Calu3 (cell line): ENCODE measurements around the gene FAM174C. TPM values are rescaled to one million over a fixed set of nuclear protein-coding genes. Genes with fewer than 3 reads are reported as not detected.

Experiments
- BruUV-seq: library from RNA; stranded (reverse); fragments of 400-500 nt; replicated peaks from 2 replicates; lab custom pipeline; 2021; lab: Mats Ljungman, UMichigan
- CTCF ChIA-PET: fragments of 300-600 bp; sonication (Branson Sonifier 250); formaldehyde crosslinking; loops from one replicate; lab custom pipeline; 2022; ENCODE audit warnings: antibody characterized with exemption; lab: Charles Lee
- DNase-seq: peaks from one replicate; pipeline ENCODE4 v3.0.0; 2022
- H3K27ac Mint-ChIP-seq: one replicate; pipeline ENCODE4 v1.8.0; 2022; ENCODE audit warnings: mixed read lengths; ENCODE audit not compliant: unreplicated experiment
- H3K27me3 Mint-ChIP-seq: one replicate; pipeline ENCODE4 v1.8.0; 2022; ENCODE audit warnings: mixed read lengths; ENCODE audit not compliant: unreplicated experiment
- H3K36me3 Mint-ChIP-seq: one replicate; pipeline ENCODE4 v1.8.0; 2022; ENCODE audit warnings: mild to moderate bottlenecking, moderate library complexity, mixed read lengths; ENCODE audit not compliant: insufficient read depth, unreplicated experiment
- H3K4me1 Mint-ChIP-seq: one replicate; pipeline ENCODE4 v1.8.0; 2022; ENCODE audit warnings: mild to moderate bottlenecking, low read depth, mixed read lengths; ENCODE audit not compliant: unreplicated experiment
- H3K4me3 Mint-ChIP-seq: one replicate; pipeline ENCODE4 v1.8.0; 2022; ENCODE audit warnings: mild to moderate bottlenecking, low read depth, moderate library complexity, mixed read lengths; ENCODE audit not compliant: unreplicated experiment
- H3K9me3 Mint-ChIP-seq: one replicate; pipeline ENCODE4 v1.8.0; 2022; ENCODE audit warnings: low read depth, mixed read lengths; ENCODE audit not compliant: unreplicated experiment
- intact Hi-C: fragments of 100-400 bp; cut with micrococcal nuclease; formaldehyde crosslinking; loops from one replicate; pipeline ENCODE4 v1.10.0; 2022; ENCODE audit not compliant: unreplicated experiment
- total RNA-seq: library from RNA; stranded (reverse); gene quantifications from 2 replicates; pipeline ENCODE4 v1.2.3, GENCODE V29; 2022
- TF ChIP-seq, protein P1 (sequence below): fragments of 200-600 bp; IDR thresholded peaks from one replicate; pipeline ENCODE4 v1.8.0; 2022; ENCODE audit warnings: antibody characterized with exemption; ENCODE audit not compliant: unreplicated experiment

Gene FAM174C
- total RNA-seq, 1 experiment from 2014 or later: 34.4 TPM

GRCh38 chr19:1267477-1268225 lies 7.7 kb upstream of the FAM174C start:
- H3K27me3 Mint-ChIP-seq: no peaks in the 10 kb centered on the region
- intact Hi-C loops: no loop called here

DNA sequence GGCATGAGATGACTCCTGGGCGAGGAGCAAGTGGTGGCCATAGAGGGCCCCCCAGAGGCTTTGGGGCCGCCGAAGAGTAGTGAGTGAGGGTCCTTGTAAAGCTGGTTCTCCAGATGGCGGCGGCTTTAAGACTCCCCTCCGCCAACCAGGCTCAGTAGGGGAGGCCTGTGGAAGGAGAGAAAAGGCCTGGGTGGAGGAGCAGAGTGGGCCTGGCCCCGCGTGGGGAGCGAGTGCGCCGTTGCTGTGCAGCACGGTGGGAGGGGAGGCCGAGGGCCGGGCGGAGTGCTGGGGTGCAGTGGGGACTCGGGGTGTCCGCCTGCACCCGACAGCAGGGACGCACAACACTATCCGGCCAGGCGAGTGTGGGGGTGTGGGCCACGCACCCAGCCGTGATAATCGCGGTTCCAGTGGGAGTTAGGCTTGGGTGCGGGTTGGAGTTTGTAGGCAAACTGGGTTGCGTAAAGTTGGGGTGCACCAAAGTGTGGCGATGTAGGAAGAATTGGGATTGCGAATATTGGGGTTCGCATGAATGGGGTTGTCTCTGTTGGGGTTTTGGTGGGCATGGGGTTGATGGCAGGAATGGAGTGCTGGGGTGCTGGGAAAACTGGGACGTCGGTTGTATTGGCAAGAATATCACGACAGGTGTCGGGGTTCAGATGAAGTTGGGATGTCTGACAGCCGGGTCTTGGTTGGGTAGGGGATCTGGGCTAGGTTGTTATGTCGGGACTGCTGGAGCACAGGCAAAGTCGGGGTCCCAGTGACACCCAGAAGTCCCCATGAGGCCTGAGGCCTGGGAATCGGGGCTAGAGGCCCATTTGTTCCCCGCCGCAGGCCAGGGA lies 6.9 kb upstream of the FAM174C start:
- peak overlapping the region; percentile 92 for H3K4me3 Mint-ChIP-seq
- no peaks in the 10 kb centered on the region for H3K9me3 Mint-ChIP-seq
- CTCF ChIA-PET: interaction anchor here (0.6 to 1.6 kb wide), 2 partner anchors 24 to 343 kb away, joined by 4 to 37 read pairs; no protein-coding TSS in a partner anchor
- peaks cover 75% of the 10 kb centered on the region for H3K36me3 Mint-ChIP-seq
- no peak for DNase-seq
- H3K27ac Mint-ChIP-seq: peak overlapping the region; percentile 88
- H3K4me1 Mint-ChIP-seq: peaks cover 39% of the 10 kb centered on the region
- BruUV-seq: no TSS peak
- TF ChIP-seq, protein P1, sequence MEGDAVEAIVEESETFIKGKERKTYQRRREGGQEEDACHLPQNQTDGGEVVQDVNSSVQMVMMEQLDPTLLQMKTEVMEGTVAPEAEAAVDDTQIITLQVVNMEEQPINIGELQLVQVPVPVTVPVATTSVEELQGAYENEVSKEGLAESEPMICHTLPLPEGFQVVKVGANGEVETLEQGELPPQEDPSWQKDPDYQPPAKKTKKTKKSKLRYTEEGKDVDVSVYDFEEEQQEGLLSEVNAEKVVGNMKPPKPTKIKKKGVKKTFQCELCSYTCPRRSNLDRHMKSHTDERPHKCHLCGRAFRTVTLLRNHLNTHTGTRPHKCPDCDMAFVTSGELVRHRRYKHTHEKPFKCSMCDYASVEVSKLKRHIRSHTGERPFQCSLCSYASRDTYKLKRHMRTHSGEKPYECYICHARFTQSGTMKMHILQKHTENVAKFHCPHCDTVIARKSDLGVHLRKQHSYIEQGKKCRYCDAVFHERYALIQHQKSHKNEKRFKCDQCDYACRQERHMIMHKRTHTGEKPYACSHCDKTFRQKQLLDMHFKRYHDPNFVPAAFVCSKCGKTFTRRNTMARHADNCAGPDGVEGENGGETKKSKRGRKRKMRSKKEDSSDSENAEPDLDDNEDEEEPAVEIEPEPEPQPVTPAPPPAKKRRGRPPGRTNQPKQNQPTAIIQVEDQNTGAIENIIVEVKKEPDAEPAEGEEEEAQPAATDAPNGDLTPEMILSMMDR: no peak
- H3K27me3 Mint-ChIP-seq: no peaks in the 10 kb centered on the region
- intact Hi-C loops: no loop called here

More at GRCh38 chr19:1267477-1268225, 7.7 kb upstream of the FAM174C start:
- H3K27ac Mint-ChIP-seq: peak overlapping the region; percentile 88
- BruUV-seq: no TSS peak
- CTCF ChIA-PET: no interaction called here
- H3K4me3 Mint-ChIP-seq: peak overlapping the region; percentile 92
- DNase-seq: no peak
- no peaks in the 10 kb centered on the region for H3K9me3 Mint-ChIP-seq
- TF ChIP-seq, protein P1: no peak
- peaks cover 45% of the 10 kb centered on the region for H3K4me1 Mint-ChIP-seq
- H3K36me3 Mint-ChIP-seq: peaks cover 75% of the 10 kb centered on the region

GRCh38 chr19:1269065-1269477 lies 6.3 kb upstream of the FAM174C start, which contains the start of gene CIRBP:
Gene CIRBP, plus strand, starts transcription at chr19:1269332. Its CDS starts 1,602 bp downstream, at chr19:1270934.
- CTCF ChIA-PET: interaction anchor here (0.6 to 1.6 kb wide), 5 partner anchors 20 to 342 kb away, joined by 3 to 37 read pairs (median 4); partner anchors contain the start of gene NDUFS7
- H3K4me3 Mint-ChIP-seq: peak within 1 kb of the TSS; percentile 92
- intact Hi-C loops: no loop called here
- peaks cover 81% of the 10 kb centered on the region for H3K36me3 Mint-ChIP-seq
- peak within 1 kb of the TSS; percentile 88 for H3K27ac Mint-ChIP-seq
- H3K27me3 Mint-ChIP-seq: no peaks in the 10 kb centered on the region
- H3K9me3 Mint-ChIP-seq: no peaks in the 10 kb centered on the region
- DNase-seq: peak; percentile 97
- no TSS peak for BruUV-seq
- TF ChIP-seq, protein P1: no peak
- peaks cover 39% of the 10 kb centered on the region for H3K4me1 Mint-ChIP-seq

DNA sequence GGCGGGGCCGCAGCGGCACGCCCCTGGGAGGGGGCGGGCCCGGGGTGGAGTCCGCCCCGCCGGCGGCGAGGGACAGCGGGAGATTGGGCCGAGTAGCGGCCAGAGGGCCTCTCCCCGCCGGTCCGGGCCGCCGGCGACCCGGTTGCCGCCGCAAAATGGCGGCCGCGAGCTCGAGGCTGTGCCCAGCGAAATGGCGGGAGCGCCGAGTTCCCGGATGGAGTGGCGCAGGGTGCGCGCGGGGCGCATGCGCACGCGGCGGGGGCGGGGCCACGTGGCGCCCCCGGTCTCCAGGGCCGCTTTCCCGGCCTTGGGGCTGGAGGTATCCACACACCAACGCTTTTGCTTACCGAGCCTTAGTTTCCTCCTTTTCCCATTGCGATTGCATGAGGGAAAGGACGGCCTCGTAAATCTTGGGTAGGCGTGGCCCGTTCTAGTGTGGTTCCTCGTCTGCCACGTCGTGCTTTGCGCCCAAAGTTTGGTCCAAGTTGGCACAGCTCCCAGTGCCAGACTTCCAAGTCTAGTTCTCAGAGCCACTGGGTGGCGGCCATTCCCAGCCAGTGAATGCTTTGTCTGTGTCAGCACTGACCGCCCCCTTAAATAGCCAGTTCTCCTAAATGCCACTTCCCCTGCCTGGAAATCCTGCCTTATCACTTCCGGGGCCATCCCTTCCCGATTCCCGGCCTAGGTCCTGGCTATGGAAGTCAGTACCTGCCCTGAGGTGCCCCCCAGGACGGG lies 5.7 kb upstream of the FAM174C start:
- DNase-seq: peak; percentile 87
- CTCF ChIA-PET: interaction anchor here (0.6 to 1.6 kb wide), 4 partner anchors 21 to 195 kb away, joined by 3 to 37 read pairs (median 4); partner anchors contain the start of gene NDUFS7
- intact Hi-C loops: no loop called here

More for the DNA sequence above, 5.7 kb upstream of the FAM174C start:
- TF ChIP-seq, protein P1: no peak
- Mint-ChIP-seq H3K27me3 (no peaks in the 10 kb centered on the region), H3K4me3 (peak overlapping the region; percentile 92), H3K4me1 (peaks cover 39% of the 10 kb centered on the region), H3K27ac (peak overlapping the region; percentile 88), H3K36me3 (peaks cover 86% of the 10 kb centered on the region), H3K9me3 (no peaks in the 10 kb centered on the region)
- BruUV-seq: no TSS peak
